Measurements from ENCODE around the gene ACMSD.
A peak's percentile ranks its signal among the peaks of the same experiment; 100 is the strongest.
"Not testable (repeated sequence)": the region's sequence is repeated elsewhere in the genome, so short reads cannot be mapped to it uniquely, and the experiment has no call there.

The ACMSD gene

GRCh38 chr2:134838143-134838620 lies at the start of gene ACMSD:
Gene ACMSD, plus strand, starts transcription at chr2:134838616. Its CDS starts 67 bp downstream, at chr2:134838683.
- no peak for DNase-seq (ENCODE audit: low read depth)

DNA sequence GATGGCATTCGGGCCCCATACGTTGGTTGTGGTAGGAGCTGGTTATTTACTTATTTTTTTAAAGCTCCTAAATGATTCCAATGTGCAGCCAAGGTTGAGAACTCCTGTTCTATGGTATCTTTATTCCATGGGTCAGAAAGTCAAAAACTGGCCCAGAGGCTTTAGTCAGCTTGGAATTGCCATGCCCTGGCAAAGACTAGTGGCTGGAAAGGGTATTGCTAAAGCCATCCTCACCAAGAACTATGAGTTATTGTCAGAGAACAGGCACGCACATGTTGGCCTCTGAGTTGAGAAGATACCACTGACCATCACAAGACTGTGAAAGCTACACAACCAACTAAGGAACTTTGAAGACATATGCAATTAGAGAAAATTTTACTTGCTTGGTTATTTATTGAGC lies 47.9 kb upstream of the ACMSD start:
- DNase-seq (ENCODE audit: low read depth): no peak

- no peak for DNase-seq (ENCODE audit: low read depth)
These were observed 46.8 kb upstream of the ACMSD start for GRCh38 chr2:134791616-134792015.

DNA sequence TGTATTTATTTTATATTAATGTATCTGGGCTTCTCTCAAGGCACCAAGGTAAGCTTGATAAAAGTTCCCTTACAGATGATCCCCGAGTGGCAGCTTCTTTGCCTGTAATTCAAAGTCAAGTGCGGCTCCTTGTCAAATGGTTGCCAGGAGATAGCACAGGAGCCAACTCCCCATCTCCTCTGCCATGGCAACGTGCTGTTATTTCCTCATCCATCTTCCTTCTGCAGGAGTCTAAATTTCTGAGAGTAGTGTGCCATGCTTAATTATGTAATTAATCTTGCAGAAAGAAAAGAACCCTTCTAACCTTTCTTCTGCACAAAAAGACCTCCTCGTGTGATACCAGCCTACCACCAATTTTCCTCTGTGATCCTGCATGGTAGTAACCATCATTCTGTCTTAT lies 46.2 kb upstream of the ACMSD start:
- no peak for DNase-seq (ENCODE audit: low read depth)

DNA sequence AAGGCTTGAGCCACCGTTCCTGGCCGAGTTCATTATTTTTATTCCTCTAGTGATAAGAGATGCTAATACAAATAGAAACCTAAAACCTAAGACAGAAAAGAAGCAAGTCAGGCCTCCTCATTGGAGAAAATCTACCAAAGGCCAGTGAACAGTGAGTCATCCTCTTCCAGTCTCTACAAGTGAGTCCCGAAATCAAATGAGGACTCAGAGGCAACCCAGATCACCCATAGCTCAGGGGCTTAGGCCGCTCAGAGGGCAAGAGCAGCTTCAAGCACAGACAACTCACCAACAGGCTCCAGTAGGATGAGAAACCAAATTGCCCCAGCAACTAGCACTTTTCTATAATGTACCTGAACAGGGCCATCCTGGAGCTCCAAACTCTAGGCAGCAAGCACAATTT lies 42.7 kb upstream of the ACMSD start:
- no peak for DNase-seq (ENCODE audit: low read depth)

- no peak for DNase-seq (ENCODE audit: low read depth)
These were observed 42.0 kb upstream of the ACMSD start for GRCh38 chr2:134796373-134796772.

DNA sequence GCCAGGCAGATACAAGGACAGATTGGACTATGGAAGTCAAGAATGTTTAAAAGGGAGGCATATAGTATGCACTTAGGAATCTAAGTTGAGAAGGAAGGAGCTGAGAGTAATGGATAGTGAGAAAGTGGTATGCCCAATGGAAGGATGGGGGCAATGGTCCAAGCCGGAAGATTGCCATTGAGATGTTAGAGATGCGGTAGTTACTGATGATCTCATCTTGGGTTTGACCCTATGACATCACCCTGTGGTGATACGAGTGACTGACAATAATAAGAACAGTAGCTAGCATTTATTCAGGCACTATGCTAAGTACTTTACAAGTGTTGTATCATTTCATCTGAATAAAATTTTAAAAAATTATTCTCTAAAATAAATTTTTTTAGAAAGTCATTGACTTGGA lies 38.5 kb upstream of the ACMSD start:
- DNase-seq (ENCODE audit: low read depth): no peak

DNA sequence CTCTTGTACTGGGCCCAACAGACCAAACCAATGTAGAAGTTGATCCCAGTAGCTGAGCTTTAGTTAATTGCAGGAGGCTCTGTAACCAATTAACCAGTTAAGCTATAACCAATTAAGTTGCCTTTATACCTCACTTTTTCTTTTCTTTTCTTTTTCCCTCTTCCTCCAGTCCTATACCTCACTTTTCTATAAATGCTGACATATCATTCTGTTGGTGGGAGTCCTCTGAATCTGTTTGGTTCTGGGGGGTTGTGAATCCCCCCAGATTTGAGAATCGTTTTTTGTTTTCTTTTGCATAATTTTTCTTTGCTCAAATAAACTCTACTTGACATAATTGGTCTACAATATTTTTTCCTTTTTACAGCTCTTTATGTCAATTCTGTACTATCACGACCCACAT lies 38.1 kb upstream of the ACMSD start:
- DNase-seq (ENCODE audit: low read depth): no peak

DNA sequence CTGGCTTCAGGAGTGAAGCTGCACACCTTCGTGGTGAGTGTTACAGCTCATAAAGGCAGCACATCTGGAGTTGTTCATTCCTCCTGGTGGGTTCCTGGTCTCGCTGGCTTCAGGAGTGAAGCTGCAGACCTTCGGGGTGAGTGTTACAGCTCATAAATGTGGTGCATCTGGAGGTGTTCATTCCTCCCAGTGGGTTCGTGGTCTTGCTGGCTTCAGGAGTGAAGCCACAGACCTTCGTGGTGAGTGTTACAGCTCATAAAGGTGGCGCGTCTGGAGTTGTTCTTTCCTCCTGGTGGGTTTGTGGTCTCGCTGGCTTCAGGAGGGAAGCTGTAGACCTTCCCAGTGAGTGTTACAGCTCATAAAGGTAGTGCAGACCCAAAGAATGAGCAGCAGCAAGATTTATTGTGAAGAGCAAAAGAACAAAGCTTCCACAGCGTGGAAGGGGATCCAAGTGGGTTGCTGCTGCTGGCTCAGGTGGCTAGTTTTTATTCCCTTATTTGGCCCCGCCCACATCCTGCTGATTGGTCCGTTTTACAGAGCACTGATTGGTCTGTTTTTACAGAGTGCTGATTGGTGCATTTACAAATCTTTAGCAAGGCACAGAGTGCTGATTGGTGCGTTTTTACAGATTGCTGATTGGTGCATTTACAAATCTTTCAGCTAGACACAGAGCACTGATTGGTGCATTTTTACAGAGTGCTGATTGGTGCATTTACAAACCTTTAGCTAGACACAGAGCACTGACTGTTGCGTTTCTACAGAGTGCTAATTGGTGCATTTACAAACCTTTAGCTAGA lies 34.6 kb upstream of the ACMSD start:
- not testable (repeated sequence) for DNase-seq (ENCODE audit: low read depth)

DNA sequence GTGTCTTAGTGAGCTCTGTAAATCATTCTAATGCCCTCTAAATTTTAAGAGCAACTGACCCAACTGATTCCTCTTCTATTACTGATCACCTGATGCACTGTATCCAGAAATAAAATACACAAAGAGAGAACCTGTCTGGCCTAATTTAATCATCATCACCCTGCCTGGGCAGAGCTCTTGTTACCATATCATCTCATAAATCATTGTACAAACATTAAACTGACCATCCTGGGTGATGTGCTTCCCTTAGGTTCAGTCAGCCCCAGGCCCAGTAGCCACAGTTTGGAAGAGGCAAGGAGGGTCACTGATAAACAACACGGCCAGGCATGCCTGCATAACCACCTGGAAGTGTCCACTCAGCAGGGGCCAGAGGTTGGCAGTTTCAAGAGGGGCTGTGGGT lies 22.7 kb upstream of the ACMSD start:
- no peak for DNase-seq (ENCODE audit: low read depth)

DNA sequence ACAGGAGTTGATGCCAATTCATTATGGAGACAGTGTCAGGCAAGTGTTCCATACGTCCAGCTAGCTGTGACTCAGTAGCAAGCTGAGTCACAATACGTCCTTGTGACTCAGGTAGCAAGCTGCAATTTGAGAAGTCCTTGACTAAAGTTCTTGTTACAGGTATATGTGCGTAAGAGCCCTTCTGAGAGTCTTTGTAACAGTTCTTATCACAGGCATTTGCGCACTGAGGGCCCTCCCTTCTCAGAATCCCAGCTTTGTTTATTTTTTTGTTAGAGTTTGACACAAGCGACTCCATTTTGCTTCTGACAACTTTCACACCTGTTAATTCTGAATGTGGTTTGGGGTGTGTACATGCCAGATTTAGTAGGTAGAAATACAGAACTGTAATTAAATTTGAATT lies 20.1 kb upstream of the ACMSD start:
- DNase-seq (ENCODE audit: low read depth): peak; percentile 14

- peak; percentile 77 for DNase-seq (ENCODE audit: low read depth)
These were observed 19.1 kb upstream of the ACMSD start for GRCh38 chr2:134819334-134819733.

GRCh38 chr2:134823431-134823830 lies 15.0 kb upstream of the ACMSD start:
- DNase-seq (ENCODE audit: low read depth): no peak

DNA sequence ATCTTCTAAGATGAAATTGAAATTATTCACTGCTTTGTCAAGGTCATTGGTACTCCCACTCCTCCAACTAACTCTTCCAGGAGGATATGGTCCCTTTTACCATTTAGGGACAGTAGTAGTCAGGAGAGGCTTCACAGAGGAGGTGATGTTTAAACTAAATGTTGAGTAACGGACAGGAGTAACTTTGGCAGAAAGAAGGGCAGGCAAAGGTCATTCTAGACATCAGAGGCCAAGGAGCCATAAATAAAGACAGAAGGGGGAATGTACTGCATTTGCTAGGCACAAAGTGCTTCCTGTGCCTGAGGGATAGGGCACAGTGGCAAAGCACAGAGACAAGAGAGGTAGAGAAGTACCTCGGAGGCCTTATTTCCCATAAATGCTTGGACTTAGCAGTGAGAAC lies 14.6 kb upstream of the ACMSD start:
- DNase-seq (ENCODE audit: low read depth): no peak

GRCh38 chr2:134825716-134826115 lies 12.7 kb upstream of the ACMSD start:
- DNase-seq (ENCODE audit: low read depth): not testable (repeated sequence)

DNA sequence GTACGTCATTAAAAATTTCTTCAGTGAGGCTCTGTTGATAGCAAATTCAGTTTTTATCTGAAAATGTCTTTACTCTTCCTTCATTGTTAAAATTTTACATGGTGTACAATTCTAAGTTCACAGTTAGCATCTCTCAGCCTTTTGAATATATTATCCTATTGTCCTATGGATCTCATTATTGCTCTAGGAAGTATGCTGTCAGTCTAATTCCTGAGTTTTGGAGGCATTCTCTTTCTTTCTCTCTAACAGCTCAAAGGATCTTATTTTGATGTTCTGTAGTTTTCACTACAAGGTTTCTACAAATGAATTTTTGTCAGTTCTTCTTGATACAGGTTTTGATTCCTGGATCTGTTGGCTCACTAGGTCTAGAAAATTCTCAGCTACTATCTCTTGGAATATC lies 2.9 kb upstream of the ACMSD start:
- no peak for DNase-seq (ENCODE audit: low read depth)

GRCh38 chr2:134836986-134837385 lies 1.4 kb upstream of the ACMSD start:
- peak; percentile 86 for DNase-seq (ENCODE audit: low read depth)

- no peak for DNase-seq (ENCODE audit: low read depth)
These were observed 1.2 kb downstream of the ACMSD start for GRCh38 chr2:134839649-134840048.

DNA sequence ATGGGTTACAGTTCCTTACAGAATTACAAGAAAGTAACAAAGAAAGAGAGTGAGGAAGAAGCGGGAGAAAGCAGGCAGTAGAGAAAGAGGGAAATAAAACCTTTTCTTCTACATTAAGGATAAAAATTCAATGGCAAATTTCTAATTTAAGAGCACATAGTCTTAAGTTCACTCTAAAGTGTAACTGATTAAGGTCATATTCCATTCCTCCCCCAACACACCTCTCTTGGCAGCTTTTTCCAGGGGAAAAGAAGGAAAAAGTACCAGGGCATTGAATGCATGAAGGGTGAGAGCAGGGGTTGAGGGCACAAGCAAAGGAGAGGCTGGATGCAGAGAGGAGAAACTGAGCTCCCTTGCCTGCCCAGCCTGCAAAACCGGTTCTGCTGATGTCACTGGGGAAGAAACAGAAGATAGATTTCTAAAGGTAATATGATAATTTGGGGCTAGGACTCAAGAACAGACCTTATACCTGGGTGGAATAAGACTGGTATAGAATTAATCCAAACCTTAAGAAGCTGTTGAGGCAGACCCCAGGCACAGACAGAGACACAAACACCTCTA lies 4.6 kb downstream of the ACMSD start:
- no peak for DNase-seq (ENCODE audit: low read depth)

DNA sequence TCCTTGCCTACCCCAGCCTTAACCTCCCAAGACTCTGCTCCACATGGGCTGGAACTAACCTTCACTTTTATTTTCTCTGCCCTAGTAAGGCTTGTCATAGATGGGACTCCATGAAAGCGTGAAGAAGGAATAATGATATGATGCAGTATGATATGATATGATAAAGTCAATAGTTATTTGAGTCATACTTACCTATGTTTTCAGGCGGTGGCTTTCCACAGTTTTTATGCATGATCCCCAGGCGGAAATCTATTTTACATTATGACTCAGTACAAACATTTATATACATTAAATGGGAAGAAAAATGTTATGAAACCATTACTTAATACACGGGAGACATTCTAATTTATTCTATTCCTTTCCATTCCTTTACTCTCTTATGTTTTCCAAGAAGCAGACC lies 5.6 kb downstream of the ACMSD start:
- DNase-seq (ENCODE audit: low read depth): no peak

DNA sequence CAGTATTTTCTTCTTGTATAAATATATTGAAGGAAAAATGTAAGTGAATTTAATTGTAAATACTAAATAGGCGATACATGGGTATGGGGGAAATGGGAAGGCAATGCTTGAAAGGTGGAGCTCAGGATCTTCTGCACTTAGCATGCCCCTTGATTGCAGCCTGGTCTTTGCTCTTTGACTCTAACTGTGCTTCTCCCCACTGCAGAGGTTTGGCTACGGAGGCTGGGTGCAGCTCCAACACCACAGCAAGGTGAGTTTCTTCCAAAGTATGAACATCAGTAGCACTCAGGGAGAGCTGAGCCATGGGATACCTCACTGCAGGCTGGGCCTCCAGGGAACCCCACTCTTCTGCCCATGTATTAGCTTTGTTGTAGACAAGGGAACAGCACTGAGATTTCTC lies 6.6 kb downstream of the ACMSD start:
- no peak for DNase-seq (ENCODE audit: low read depth)

- DNase-seq (ENCODE audit: low read depth): peak; percentile 58
These were observed 7.3 kb downstream of the ACMSD start for GRCh38 chr2:134845719-134846118.

DNA sequence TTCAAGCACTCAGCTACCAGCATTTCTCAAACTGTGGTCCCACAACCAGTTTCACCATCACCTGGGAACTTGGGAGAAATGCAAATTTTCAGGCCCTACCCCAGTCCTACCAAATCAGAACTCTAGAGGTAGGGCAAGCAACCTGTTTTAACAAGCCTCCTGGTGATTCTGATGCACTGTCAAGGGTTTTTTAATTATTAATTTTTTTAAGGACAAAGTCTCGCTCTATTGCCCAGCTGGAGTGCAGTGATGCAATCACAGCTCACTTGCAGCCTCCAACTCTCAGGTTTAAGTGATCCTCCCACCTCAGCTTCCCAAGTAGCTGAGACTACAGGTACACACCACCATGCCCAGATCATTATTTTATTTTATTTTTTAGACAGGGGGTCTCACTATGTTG lies 7.8 kb downstream of the ACMSD start:
- no peak for DNase-seq (ENCODE audit: low read depth)

DNA sequence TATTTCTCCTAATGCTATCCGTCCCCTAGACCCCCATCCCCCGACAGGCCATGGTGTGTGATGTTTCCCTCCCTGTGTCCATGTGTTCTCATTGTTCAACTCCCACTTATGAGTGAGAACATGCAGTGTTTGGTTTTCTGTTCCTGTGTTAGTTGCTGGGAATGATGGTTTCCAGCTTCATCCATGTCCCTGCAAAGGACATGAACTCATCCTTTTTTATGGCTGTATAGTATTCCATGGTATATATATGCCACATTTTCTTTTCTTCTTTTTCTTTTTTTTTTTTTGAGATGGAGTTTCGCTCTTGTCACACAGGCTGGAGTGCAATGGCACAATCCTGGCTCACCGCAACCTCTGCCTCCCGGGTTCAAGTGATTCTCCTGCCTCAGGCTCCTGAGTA lies 9.2 kb downstream of the ACMSD start:
- not testable (repeated sequence) for DNase-seq (ENCODE audit: low read depth)

All from HS-5 (cell line).